ENCODE data around the gene MRPL23. TPM values are rescaled to one million over a fixed set of nuclear protein-coding genes. Genes with fewer than 3 reads are reported as not detected.

Gene MRPL23
- total and polyA plus RNA-seq, 2 of the 13 experiments (the other 11 are each of a cell fraction or from before 2014, with no cell fraction given): 67.8 to 123 TPM

- peak; percentile 94 for TF ChIP-seq AFF4 (CRISPR knock-in tag; IDR thresholded peaks at IDR 0.05)
- TF ChIP-seq RXRA (CRISPR knock-in tag; IDR thresholded peaks at IDR 0.05): peak; percentile 88
- peak in 1 of 2 experiments; percentile 73; a peak in 2 of 4 replicates for TF ChIP-seq NR2F1 (CRISPR knock-in tag; IDR thresholded peaks at IDR 0.05)
- TF ChIP-seq HDAC2 (CRISPR knock-in tag; IDR thresholded peaks at IDR 0.05): 0 out of 2 replicates have a peak, but pooled peaks have one; percentile 19
- TF ChIP-seq SOX13 (IDR thresholded peaks at IDR 0.05): no peak
- TF ChIP-seq SOX13 (CRISPR knock-in tag; conservative IDR thresholded peaks at IDR 0.05 in 1 of 2, IDR thresholded peaks at IDR 0.05 in 1 of 2): 0 out of 4 replicates have a peak, but pooled peaks of 1 of the 2 experiments have one; percentile 24
- TF ChIP-seq ZBTB21 (CRISPR knock-in tag; IDR thresholded peaks at IDR 0.05): no peak
- TF ChIP-seq SIN3B (IDR thresholded peaks at IDR 0.05; ENCODE audit: low read length): no peak
- TF ChIP-seq ZFY (CRISPR knock-in tag; IDR thresholded peaks at IDR 0.05): peak; percentile 55; the same call in 1 of the 2 replicates
Observed at GRCh38 chr11:1988667-1989317, 41.7 kb downstream of the MRPL23 start (continued).

GRCh38 chr11:1989953-1990352, 42.8 kb downstream of the MRPL23 start:
- ATAC-seq (peak; percentile 46), FAIRE-seq (peak; percentile 87), DNase-seq (ENCODE audit: low spot score) (no peak)
- no peak overlapping the region for H2AFZ ChIP-seq (ENCODE audit: low read length)
- no TSS peak for BruUV-seq (replicated peaks)
- peak overlapping the region; percentile 60; the same call in 1 of the 2 replicates for H3K9ac ChIP-seq (ENCODE audit: insufficient read depth, low read depth, low read length)
- H3K27ac ChIP-seq (ENCODE audit: extremely low read length, insufficient read depth, low read length): peak overlapping the region; percentile 72
- no peaks in the 10 kb centered on the region for H3K9me3 ChIP-seq (ENCODE audit: low read length)
- in situ Hi-C loops (cut with HindIII; ENCODE audit: extremely low pct_ligation_motif_present, low pct_unique_long_range_greater_than_20kb) (no loop called here), intact Hi-C loops (cut with micrococcal nuclease; ENCODE audit: unreplicated experiment) (no loop called here)
- no peaks in the 10 kb centered on the region for H3K4me1 ChIP-seq (ENCODE audit: insufficient read depth, low read length)
- POLR2A ChIA-PET: interaction anchor here (0.6 to 15.1 kb wide), 24 partner anchors 20 to 411 kb away, joined by 3 to 720 read pairs (median 15); partner anchors contain the start of genes IGF2, MRPL23 and TSSC4
- H4K20me1 ChIP-seq (ENCODE audit: insufficient read depth, low read length): no peaks in the 10 kb centered on the region
- no peak overlapping the region for H3K4me3 ChIP-seq (replicated peaks in 1 of 3; ENCODE audit: insufficient read depth in 1 of 3, low read depth in 2 of 3, low read length in 3 of 3)
- CTCF ChIA-PET (ENCODE audit: low intra/inter-chr PET ratio, low total read pairs): no interaction called here
- H3K27me3 ChIP-seq (ENCODE audit: control insufficient read depth in 1 of 2, insufficient read depth in 2 of 2, low read length in 2 of 2): no peaks in the 10 kb centered on the region
- no CpG with 5 or more reads among the region's 15 CpGs for WGBS (ENCODE audit: low lambda C conversion rate)
- TF ChIP-seq POLR2A (IDR thresholded peaks at IDR 0.05; ENCODE audit: insufficient read depth in 1 of 2, low read depth in 2 of 2, low read length in 2 of 2) (no peak), NBN (conservative IDR thresholded peaks at IDR 0.05) (no peak)
- no peaks in the 10 kb centered on the region for H3K36me3 ChIP-seq (replicated peaks in 1 of 2; ENCODE audit: control insufficient read depth in 1 of 2, insufficient read depth in 2 of 2, low read length in 2 of 2)
- no peak overlapping the region for H3K4me2 ChIP-seq (ENCODE audit: low read depth, low read length)
- no peaks in the 10 kb centered on the region for H3K79me2 ChIP-seq (ENCODE audit: insufficient read depth, low read length)

Measured in HepG2 (cell line).